HG02840 (cell line): ENCODE measurements around the gene CLSTN2.

Experiments used
- ATAC-seq: cut with Tn5 transposase; IDR thresholded peaks from one replicate; pipeline ENCODE4 v1.9.1; 2021; ENCODE audit warnings: mild to moderate bottlenecking, moderate library complexity, moderate number of reproducible peaks; ENCODE audit not compliant: unreplicated experiment, low FRiP score

CLSTN2 gene

GRCh38 chr3:140089403-140090072 is 154.6 kb downstream of the CLSTN2 start:
- no peak for ATAC-seq

GRCh38 chr3:140091143-140091542 is 156.2 kb downstream of the CLSTN2 start:
- no peak for ATAC-seq

GRCh38 chr3:140092848-140093536 is 158.0 kb downstream of the CLSTN2 start:
- no peak for ATAC-seq

- ATAC-seq, result no peak
Observed at GRCh38 chr3:140093742-140094141, 158.8 kb downstream of the CLSTN2 start.

- ATAC-seq, result no peak
Observed at GRCh38 chr3:140094487-140094886, 159.5 kb downstream of the CLSTN2 start.

- ATAC-seq, result no peak
Observed at GRCh38 chr3:140096037-140096436, 161.1 kb downstream of the CLSTN2 start.

GRCh38 chr3:140097874-140098635 is 163.1 kb downstream of the CLSTN2 start:
- no peak for ATAC-seq

- no peak for ATAC-seq
Observed at GRCh38 chr3:140100479-140100878, 165.5 kb downstream of the CLSTN2 start.

- ATAC-seq, result no peak
Observed at GRCh38 chr3:140103166-140103565, 168.2 kb downstream of the CLSTN2 start.

GRCh38 chr3:140103986-140104645 is 169.1 kb downstream of the CLSTN2 start:
- ATAC-seq, result no peak

- ATAC-seq, result no peak
Observed at GRCh38 chr3:140113996-140114788, 179.2 kb downstream of the CLSTN2 start.

GRCh38 chr3:140114789-140115080 is 179.8 kb downstream of the CLSTN2 start:
- ATAC-seq, result no peak

GRCh38 chr3:140117096-140117526 is 182.1 kb downstream of the CLSTN2 start:
- ATAC-seq, result no peak

GRCh38 chr3:140122183-140122582 is 187.2 kb downstream of the CLSTN2 start:
- ATAC-seq, result no peak

- ATAC-seq, result no peak
Observed at GRCh38 chr3:140128217-140128616, 193.2 kb downstream of the CLSTN2 start.

GRCh38 chr3:140128631-140129030 is 193.6 kb downstream of the CLSTN2 start:
- ATAC-seq, result no peak

GRCh38 chr3:140129768-140130284 is 194.8 kb downstream of the CLSTN2 start:
- ATAC-seq, result no peak

- no peak for ATAC-seq
Observed at GRCh38 chr3:140131895-140132294, 196.9 kb downstream of the CLSTN2 start.

GRCh38 chr3:140134231-140134965 is 199.4 kb downstream of the CLSTN2 start:
- no peak for ATAC-seq
